Iris pigment epithelial cell (primary cell): ENCODE data around the gene SIRPD.

Experiments
- DNase-seq: peaks from one replicate; pipeline ENCODE4 v3.0.0-alpha.2; 2011; ENCODE audit warnings: low read depth

The SIRPD gene

GRCh38 chr20:1494436-1494835 lies 63.1 kb downstream of the SIRPD start:
- no peak for DNase-seq

- no peak for DNase-seq
Observed at GRCh38 chr20:1493536-1493935, 64.0 kb downstream of the SIRPD start.

GRCh38 chr20:1491860-1492642 lies 65.5 kb downstream of the SIRPD start:
- DNase-seq: no peak

- no peak for DNase-seq
Observed at GRCh38 chr20:1491281-1491840, 66.1 kb downstream of the SIRPD start, which contains the start of gene SIRPB2. Gene SIRPB2, minus strand, starts transcription at chr20:1491420. Its CDS starts 61 bp downstream, at chr20:1491359.

GRCh38 chr20:1490643-1491195 lies 66.8 kb downstream of the SIRPD start:
- no peak for DNase-seq

- DNase-seq: no peak
Observed at GRCh38 chr20:1489764-1490436, 67.6 kb downstream of the SIRPD start.

GRCh38 chr20:1489325-1489724 lies 68.2 kb downstream of the SIRPD start:
- DNase-seq: no peak

GRCh38 chr20:1486566-1486965 lies 70.9 kb downstream of the SIRPD start:
- DNase-seq: no peak

GRCh38 chr20:1484438-1485116 lies 72.9 kb downstream of the SIRPD start:
- DNase-seq: no peak
